ENCODE results near the gene PRKG1. TPM values are rescaled to one million over a fixed set of nuclear protein-coding genes. Genes with fewer than 3 reads are reported as not detected.

PRKG1 gene
- total RNA-seq, 2 donors from 2014 or later = 1.3 to 2.7 TPM

DNA sequence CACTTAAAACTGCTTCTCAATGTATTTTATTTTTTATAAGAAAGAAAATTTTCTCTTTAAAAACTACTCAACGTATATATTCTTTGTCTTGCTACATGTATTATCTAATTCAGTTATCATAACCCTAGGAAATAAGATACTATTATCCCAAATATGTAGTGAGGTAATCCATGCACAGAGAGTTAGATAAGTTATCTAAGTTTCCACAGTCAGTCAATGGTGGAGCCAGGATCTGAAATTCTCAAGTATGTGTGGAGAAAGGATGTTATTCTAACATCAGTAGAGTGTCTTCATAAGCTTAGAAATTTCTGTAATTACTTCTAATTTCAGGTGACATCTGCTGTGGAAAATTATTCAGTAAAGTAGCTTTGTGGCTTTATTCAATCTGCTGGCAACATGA is 385.2 kb downstream of the PRKG1 start:
- no peak overlapping the region for H3K4me3 Mint-ChIP-seq
- H3K9me3 Mint-ChIP-seq = peaks cover 25% of the 10 kb centered on the region

DNA sequence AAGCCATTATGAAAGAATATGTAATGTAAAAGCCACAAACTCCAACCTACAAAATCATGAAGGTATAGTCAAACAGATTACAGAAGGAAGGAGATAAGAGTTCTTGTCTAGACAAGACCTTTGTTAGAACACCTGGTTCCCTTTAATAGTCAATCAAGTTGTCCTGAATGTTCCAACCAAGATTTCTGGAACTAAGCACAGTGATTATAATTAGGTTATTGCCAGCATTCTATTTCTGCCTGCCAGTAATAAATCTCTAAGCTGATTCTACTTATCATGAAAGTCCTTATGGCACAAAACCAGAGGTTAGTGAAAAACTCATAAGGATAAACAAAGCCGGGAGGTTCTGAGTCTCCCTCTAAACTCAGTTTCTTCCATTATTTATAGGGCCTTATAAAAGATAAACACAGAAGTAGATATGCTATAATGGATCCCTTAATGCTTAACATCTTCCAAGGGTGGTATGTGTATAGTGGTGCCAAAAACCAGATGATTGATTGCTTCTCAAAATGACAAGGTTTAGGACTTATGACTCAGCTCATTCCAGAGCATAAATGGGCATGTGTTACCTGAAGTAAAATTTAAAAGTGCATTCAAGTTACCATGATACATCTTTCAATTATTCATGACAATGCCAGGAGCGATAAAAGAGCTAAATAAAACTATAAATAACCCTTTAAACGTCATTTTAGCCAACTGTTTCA is 387.9 kb downstream of the PRKG1 start:
- TF ChIP-seq, protein P1, sequence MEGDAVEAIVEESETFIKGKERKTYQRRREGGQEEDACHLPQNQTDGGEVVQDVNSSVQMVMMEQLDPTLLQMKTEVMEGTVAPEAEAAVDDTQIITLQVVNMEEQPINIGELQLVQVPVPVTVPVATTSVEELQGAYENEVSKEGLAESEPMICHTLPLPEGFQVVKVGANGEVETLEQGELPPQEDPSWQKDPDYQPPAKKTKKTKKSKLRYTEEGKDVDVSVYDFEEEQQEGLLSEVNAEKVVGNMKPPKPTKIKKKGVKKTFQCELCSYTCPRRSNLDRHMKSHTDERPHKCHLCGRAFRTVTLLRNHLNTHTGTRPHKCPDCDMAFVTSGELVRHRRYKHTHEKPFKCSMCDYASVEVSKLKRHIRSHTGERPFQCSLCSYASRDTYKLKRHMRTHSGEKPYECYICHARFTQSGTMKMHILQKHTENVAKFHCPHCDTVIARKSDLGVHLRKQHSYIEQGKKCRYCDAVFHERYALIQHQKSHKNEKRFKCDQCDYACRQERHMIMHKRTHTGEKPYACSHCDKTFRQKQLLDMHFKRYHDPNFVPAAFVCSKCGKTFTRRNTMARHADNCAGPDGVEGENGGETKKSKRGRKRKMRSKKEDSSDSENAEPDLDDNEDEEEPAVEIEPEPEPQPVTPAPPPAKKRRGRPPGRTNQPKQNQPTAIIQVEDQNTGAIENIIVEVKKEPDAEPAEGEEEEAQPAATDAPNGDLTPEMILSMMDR (conservative IDR thresholded peaks at IDR 0.05) = no peak
- peaks cover 2% of the 10 kb centered on the region for H3K9me3 Mint-ChIP-seq
- Histone ChIP-seq H3K4me1 (ENCODE audit: control insufficient read depth, insufficient read depth, low read length) (peaks cover 5% of the 10 kb centered on the region), H3K27me3 (ENCODE audit: control insufficient read depth, insufficient read depth, low read length, poor library complexity, severe bottlenecking) (no peaks in the 10 kb centered on the region), H3K27ac (ENCODE audit: low read depth, low read length) (no peak overlapping the region), H3K4me3 (ENCODE audit: low read length) (no peak overlapping the region), H3K9me3 (ENCODE audit: control insufficient read depth, low read length) (no peaks in the 10 kb centered on the region), H3K9ac (ENCODE audit: extremely low read depth, low read length, poor library complexity, severe bottlenecking) (no peak overlapping the region), H3K36me3 (ENCODE audit: control insufficient read depth, insufficient read depth, low read length) (no peaks in the 10 kb centered on the region)
- no peaks in the 10 kb centered on the region for H3K36me3 Mint-ChIP-seq (ENCODE audit: low read depth)
- H3K27me3 Mint-ChIP-seq (ENCODE audit: insufficient read depth) = no peaks in the 10 kb centered on the region
- no peak overlapping the region for H3K4me3 Mint-ChIP-seq
- H3K4me1 Mint-ChIP-seq = peaks cover 22% of the 10 kb centered on the region
- WGBS, 2 experiments (ENCODE audit: insufficient coverage in 1 of 2, insufficient read length in 1 of 2) = 60 to 79% methylated on average over 1 to 3 of the region's 3 CpGs
- no peak for DNase-seq
- no peak overlapping the region for H3K27ac Mint-ChIP-seq

More for the DNA sequence above, 385.2 kb downstream of the PRKG1 start:
- Histone ChIP-seq H3K4me1 (ENCODE audit: control insufficient read depth, insufficient read depth, low read length) (peaks cover 5% of the 10 kb centered on the region), H3K4me3 (ENCODE audit: low read length) (no peak overlapping the region), H3K27me3 (ENCODE audit: control insufficient read depth, insufficient read depth, low read length, poor library complexity, severe bottlenecking) (no peaks in the 10 kb centered on the region), H3K9me3 (ENCODE audit: control insufficient read depth, low read length) (peaks cover 20% of the 10 kb centered on the region), H3K36me3 (ENCODE audit: control insufficient read depth, insufficient read depth, low read length) (no peaks in the 10 kb centered on the region), H3K9ac (ENCODE audit: extremely low read depth, low read length, poor library complexity, severe bottlenecking) (no peak overlapping the region), H3K27ac (ENCODE audit: low read depth, low read length) (no peak overlapping the region)
- H3K27ac Mint-ChIP-seq = no peak overlapping the region
- no peak for DNase-seq
- H3K4me1 Mint-ChIP-seq = peaks cover 22% of the 10 kb centered on the region
- H3K27me3 Mint-ChIP-seq (ENCODE audit: insufficient read depth) = no peaks in the 10 kb centered on the region
- TF ChIP-seq, protein P1 (conservative IDR thresholded peaks at IDR 0.05) = no peak
- WGBS, 2 experiments (ENCODE audit: insufficient coverage in 1 of 2, insufficient read length in 1 of 2) = no CpG with 5 or more reads among the region's 1 CpG
- H3K36me3 Mint-ChIP-seq (ENCODE audit: low read depth) = peaks cover 6% of the 10 kb centered on the region

DNA sequence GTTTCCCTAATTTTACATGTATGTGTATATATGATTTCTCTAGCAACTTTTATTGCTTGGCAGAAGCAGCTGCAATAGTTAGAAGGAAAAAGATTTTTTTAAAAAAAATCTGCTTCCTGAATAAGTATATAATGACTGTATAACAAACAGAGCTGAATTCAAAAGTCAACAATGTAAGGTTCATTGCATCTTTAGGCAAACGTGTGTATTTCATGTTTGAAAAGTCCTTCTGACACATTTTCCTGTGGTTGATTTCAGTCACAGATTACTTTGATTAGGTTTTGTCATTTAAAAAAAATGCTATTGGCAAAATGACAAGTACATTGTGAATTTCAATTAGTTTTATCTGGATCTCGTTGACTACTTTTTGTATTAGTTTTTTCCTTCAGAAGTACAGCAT is 394.1 kb downstream of the PRKG1 start:
- H3K36me3 Mint-ChIP-seq (ENCODE audit: low read depth) = no peaks in the 10 kb centered on the region

More for the DNA sequence above, 394.1 kb downstream of the PRKG1 start:
- Histone ChIP-seq H3K9ac (ENCODE audit: extremely low read depth, low read length, poor library complexity, severe bottlenecking) (no peak overlapping the region), H3K4me3 (ENCODE audit: low read length) (no peak overlapping the region), H3K27me3 (ENCODE audit: control insufficient read depth, insufficient read depth, low read length, poor library complexity, severe bottlenecking) (peaks cover 35% of the 10 kb centered on the region), H3K27ac (ENCODE audit: low read depth, low read length) (no peak overlapping the region), H3K4me1 (ENCODE audit: control insufficient read depth, insufficient read depth, low read length) (peaks cover 3% of the 10 kb centered on the region), H3K9me3 (ENCODE audit: control insufficient read depth, low read length) (no peaks in the 10 kb centered on the region), H3K36me3 (ENCODE audit: control insufficient read depth, insufficient read depth, low read length) (no peaks in the 10 kb centered on the region)
- H3K9me3 Mint-ChIP-seq = peaks cover 2% of the 10 kb centered on the region
- no peak overlapping the region for H3K27ac Mint-ChIP-seq
- peaks cover 5% of the 10 kb centered on the region for H3K4me1 Mint-ChIP-seq
- peaks cover 8% of the 10 kb centered on the region for H3K27me3 Mint-ChIP-seq (ENCODE audit: insufficient read depth)
- WGBS, 2 experiments (ENCODE audit: insufficient coverage in 1 of 2, insufficient read length in 1 of 2) = 86 to 92% methylated on average over 1 to 2 of the region's 2 CpGs
- TF ChIP-seq, protein P1 (conservative IDR thresholded peaks at IDR 0.05) = no peak
- no peak overlapping the region for H3K4me3 Mint-ChIP-seq
- DNase-seq = no peak
